Trophoblast cell (in vitro differentiated cells and primary cell): Measurements from ENCODE around the gene GUCA2B.
A peak's percentile ranks its signal among the peaks of the same experiment; 100 is the strongest.

ENCODE experiments used
- DNase-seq, 2 donors: peaks; one replicate each; pipeline ENCODE4 v3.0.0-alpha.2; 2016
- H2AFZ ChIP-seq: 2 replicates; pipeline ENCODE4 v1.6.1; 2013; ENCODE audit warnings: low read length, moderate library complexity, mild to moderate bottlenecking; ENCODE audit not compliant: insufficient read depth, poor library complexity
- H2AK5ac ChIP-seq: 2 replicates; pipeline ENCODE4 v1.6.1; 2013; ENCODE audit warnings: mild to moderate bottlenecking, low read length
- H2BK120ac ChIP-seq: 2 replicates; pipeline ENCODE4 v1.6.1; 2013; ENCODE audit warnings: low read length, mild to moderate bottlenecking, moderate library complexity; ENCODE audit not compliant: insufficient read depth, poor library complexity
- H2BK12ac ChIP-seq: 2 replicates; pipeline ENCODE4 v1.6.1; 2013; ENCODE audit warnings: mild to moderate bottlenecking, low read length, moderate library complexity
- H2BK5ac ChIP-seq: 2 replicates; pipeline ENCODE4 v1.6.1; 2013; ENCODE audit warnings: low read length, low read depth, moderate library complexity, mild to moderate bottlenecking; ENCODE audit not compliant: poor library complexity
- H3K14ac ChIP-seq: 2 replicates; pipeline ENCODE4 v1.6.1; 2013; ENCODE audit warnings: mild to moderate bottlenecking, low read length
- H3K18ac ChIP-seq: 2 replicates; pipeline ENCODE4 v1.6.1; 2013; ENCODE audit warnings: mild to moderate bottlenecking, low read length
- H3K23ac ChIP-seq: 2 replicates; pipeline ENCODE4 v1.6.1; 2013; ENCODE audit warnings: low read length
- H3K27ac ChIP-seq: 2 replicates; pipeline ENCODE4 v1.5.1; 2013; ENCODE audit warnings: low read depth, mild to moderate bottlenecking, inconsistent platforms, low read length, moderate library complexity
- H3K27me3 ChIP-seq: 2 replicates; pipeline ENCODE4 v1.6.1; 2013; ENCODE audit warnings: inconsistent platforms, mild to moderate bottlenecking, low read length, moderate library complexity; ENCODE audit not compliant: insufficient read depth
- H3K36me3 ChIP-seq, 2 experiments: 1 replicate in 1 of 2; 2 replicates in 1 of 2; pipeline ENCODE4 v1.6.1; 2013; ENCODE audit warnings: low read length in 2 of 2, mild to moderate bottlenecking in 2 of 2, moderate library complexity in 1 of 2; ENCODE audit not compliant: insufficient read depth in 2 of 2, control insufficient read depth in 1 of 2
- H3K4ac ChIP-seq: 2 replicates; pipeline ENCODE4 v1.6.1; 2013; ENCODE audit warnings: low read depth, mild to moderate bottlenecking, low read length, moderate library complexity
- H3K4me1 ChIP-seq, 2 experiments: 1 replicate in 1 of 2; 2 replicates in 1 of 2; pipeline ENCODE4 v1.6.1; 2013; ENCODE audit warnings: low read length in 2 of 2, mild to moderate bottlenecking in 2 of 2, moderate library complexity in 1 of 2; ENCODE audit not compliant: insufficient read depth in 2 of 2, control insufficient read depth in 1 of 2
- H3K4me2 ChIP-seq: 2 replicates; pipeline ENCODE4 v1.6.1; 2013; ENCODE audit warnings: inconsistent platforms, mild to moderate bottlenecking, low read length, moderate library complexity
- H3K4me3 ChIP-seq: 2 replicates; pipeline ENCODE4 v1.5.1; 2013; ENCODE audit warnings: mild to moderate bottlenecking, low read depth, low read length, inconsistent platforms
- H3K79me1 ChIP-seq: one replicate; pipeline ENCODE4 v1.6.1; 2013; ENCODE audit warnings: low read length
- H3K79me2 ChIP-seq: 2 replicates; pipeline ENCODE4 v1.6.1; 2013; ENCODE audit warnings: low read length, mild to moderate bottlenecking; ENCODE audit not compliant: control insufficient read depth, insufficient read depth, poor library complexity
- H3K9ac ChIP-seq: 2 replicates; pipeline ENCODE4 v1.6.1; 2013; ENCODE audit warnings: mild to moderate bottlenecking, low read length
- H3K9me3 ChIP-seq: 2 replicates; pipeline ENCODE4 v1.6.1; 2013; ENCODE audit warnings: low read depth, mild to moderate bottlenecking, control low read depth, inconsistent platforms, low read length; ENCODE audit not compliant: insufficient read depth
- H4K12ac ChIP-seq: 2 replicates; pipeline ENCODE4 v1.6.1; 2013; ENCODE audit warnings: low read depth, mild to moderate bottlenecking, low read length, moderate library complexity
- H4K8ac ChIP-seq: 2 replicates; pipeline ENCODE4 v1.6.1; 2013; ENCODE audit warnings: low read depth, mild to moderate bottlenecking, low read length, moderate library complexity
- H4K91ac ChIP-seq: one replicate; pipeline ENCODE4 v1.6.1; 2013; ENCODE audit warnings: low read depth, mild to moderate bottlenecking, low read length, moderate library complexity
- WGBS: extraction: QIAGEN DNeasy Blood & Tissue Kit; methylation state at CpG from one replicate; pipeline ENCODE4 v1.1.7; 2013; ENCODE audit warnings: missing lambda C conversion rate; ENCODE audit not compliant: insufficient read length, insufficient coverage; ENCODE audit errors: extremely low coverage; 5-methylcytosine and 5-hydroxymethylcytosine counted together

Gene GUCA2B

GRCh38 chr1:42136466-42136865, 16.7 kb upstream of the GUCA2B start:
- Histone ChIP-seq H3K4me3 (no peak overlapping the region), H3K4me2 (no peak overlapping the region), H3K18ac (no peak overlapping the region), H3K14ac (no peak overlapping the region), H3K4ac (no peak overlapping the region), H3K9me3 (peaks cover 2% of the 10 kb centered on the region), H3K79me1 (no peaks in the 10 kb centered on the region), H2BK5ac (no peak overlapping the region), H2BK12ac (no peak overlapping the region), H3K27me3 (no peaks in the 10 kb centered on the region), H2BK120ac (no peak overlapping the region), H3K4me1 (no peaks in the 10 kb centered on the region), H3K79me2 (no peaks in the 10 kb centered on the region), H3K9ac (no peak overlapping the region), H4K8ac (no peak overlapping the region), H4K91ac (no peak overlapping the region), H2AFZ (no peak overlapping the region), H3K36me3 (peaks cover 0 to 1% of the 10 kb centered on the region in 2 experiments), H3K27ac (no peak overlapping the region), H2AK5ac (no peak overlapping the region), H3K23ac (no peak overlapping the region), H4K12ac (no peak overlapping the region)
- DNase-seq: no peak

- DNase-seq: no peak
- Histone ChIP-seq H2BK5ac (no peak overlapping the region), H3K4me3 (no peak overlapping the region), H3K9ac (no peak overlapping the region), H3K23ac (no peak overlapping the region), H3K4ac (no peak overlapping the region), H2BK12ac (no peak overlapping the region), H4K91ac (no peak overlapping the region), H3K27me3 (no peaks in the 10 kb centered on the region), H4K12ac (no peak overlapping the region), H3K27ac (no peak overlapping the region), H3K4me1 (no peaks in the 10 kb centered on the region), H3K9me3 (peaks cover 2% of the 10 kb centered on the region), H2AFZ (no peak overlapping the region), H2BK120ac (no peak overlapping the region), H4K8ac (no peak overlapping the region), H3K18ac (no peak overlapping the region), H3K14ac (no peak overlapping the region), H3K4me2 (no peak overlapping the region), H2AK5ac (no peak overlapping the region), H3K36me3 (peaks cover 0 to 1% of the 10 kb centered on the region in 2 experiments), H3K79me1 (no peaks in the 10 kb centered on the region), H3K79me2 (no peaks in the 10 kb centered on the region)
- no CpG with 5 or more reads among the region's 10 CpGs for WGBS
Observed at GRCh38 chr1:42137766-42138165, 15.4 kb upstream of the GUCA2B start.

GRCh38 chr1:42138586-42138985, 14.6 kb upstream of the GUCA2B start:
- H3K4me2 ChIP-seq: no peak overlapping the region
- H3K18ac ChIP-seq: no peak overlapping the region
- no peak overlapping the region for H3K14ac ChIP-seq
- H4K8ac ChIP-seq: no peak overlapping the region
- H3K4ac ChIP-seq: no peak overlapping the region
- DNase-seq: no peak
- no peaks in the 10 kb centered on the region for H3K79me2 ChIP-seq
- H3K79me1 ChIP-seq: no peaks in the 10 kb centered on the region
- no peak overlapping the region for H2AK5ac ChIP-seq
- peaks cover 0 to 2% of the 10 kb centered on the region in 2 experiments for H3K4me1 ChIP-seq
- no peak overlapping the region for H4K91ac ChIP-seq
- no peak overlapping the region for H3K4me3 ChIP-seq
- peaks cover 0 to 1% of the 10 kb centered on the region in 2 experiments for H3K36me3 ChIP-seq
- H3K9me3 ChIP-seq: peaks cover 2% of the 10 kb centered on the region
- H3K27ac ChIP-seq: no peak overlapping the region
- H2AFZ ChIP-seq: no peak overlapping the region
- WGBS: no CpG with 5 or more reads among the region's 4 CpGs
- no peak overlapping the region for H3K9ac ChIP-seq
- H3K23ac ChIP-seq: no peak overlapping the region
- H2BK12ac ChIP-seq: no peak overlapping the region
- no peak overlapping the region for H2BK120ac ChIP-seq
- no peak overlapping the region for H2BK5ac ChIP-seq
- H4K12ac ChIP-seq: no peak overlapping the region
- H3K27me3 ChIP-seq: no peaks in the 10 kb centered on the region

GRCh38 chr1:42139444-42139843, 13.8 kb upstream of the GUCA2B start:
- no peak overlapping the region for H3K18ac ChIP-seq
- H3K27me3 ChIP-seq: no peaks in the 10 kb centered on the region
- H3K23ac ChIP-seq: no peak overlapping the region
- H2BK120ac ChIP-seq: no peak overlapping the region
- H3K9ac ChIP-seq: no peak overlapping the region
- H3K14ac ChIP-seq: no peak overlapping the region
- H4K91ac ChIP-seq: no peak overlapping the region
- no peak overlapping the region for H3K4me3 ChIP-seq
- no CpG with 5 or more reads among the region's 3 CpGs for WGBS
- no peak overlapping the region for H4K12ac ChIP-seq
- no peak overlapping the region for H2AFZ ChIP-seq
- peaks cover 0 to 2% of the 10 kb centered on the region in 2 experiments for H3K4me1 ChIP-seq
- H3K27ac ChIP-seq: no peak overlapping the region
- H3K79me2 ChIP-seq: no peaks in the 10 kb centered on the region
- peak in 1 of 2 donors; percentile 27 for DNase-seq
- H3K4ac ChIP-seq: no peak overlapping the region
- H2AK5ac ChIP-seq: no peak overlapping the region
- no peak overlapping the region for H2BK5ac ChIP-seq
- H3K36me3 ChIP-seq: peaks cover 0 to 1% of the 10 kb centered on the region in 2 experiments
- no peak overlapping the region for H2BK12ac ChIP-seq
- no peak overlapping the region for H4K8ac ChIP-seq
- H3K79me1 ChIP-seq: no peaks in the 10 kb centered on the region
- no peak overlapping the region for H3K4me2 ChIP-seq
- H3K9me3 ChIP-seq: peaks cover 2% of the 10 kb centered on the region
